SK-N-SH treated with all-trans-retinoic acid at 6 μM for 48 hours (cell line): Measurements from ENCODE around the gene ANXA5.

Experiments used
- ATAC-seq: fragments of 200-7000 bp; cut with Tn5 transposase; 3 replicates; pipeline ENCODE4 v1.9.1; 2020; ENCODE audit warnings: mild to moderate bottlenecking, moderate library complexity
- ARNTL ChIP-seq: fragments of 450-650 bp; formaldehyde crosslinking; IDR thresholded peaks from 2 replicates; pipeline ENCODE4 v1.5.0; 2020; ENCODE audit warnings: low read depth, mild to moderate bottlenecking, moderate library complexity, borderline replicate concordance
- BACH2 ChIP-seq: fragments of 250-450 bp; sonication (Bioruptor Pico); IDR thresholded peaks from 2 replicates; pipeline ENCODE4 v1.9.0; 2021; ENCODE audit warnings: mild to moderate bottlenecking, borderline replicate concordance
- ESRRG ChIP-seq: fragments of 250-450 bp; sonication (Bioruptor Pico); IDR thresholded peaks from 2 replicates; pipeline ENCODE4 v1.6.1; 2021; ENCODE audit warnings: mild to moderate bottlenecking
- GLIS3 ChIP-seq: fragments of 250-450 bp; sonication (Bioruptor Pico); IDR thresholded peaks from 2 replicates; pipeline ENCODE4 v1.5.0; 2020; ENCODE audit warnings: mild to moderate bottlenecking, moderate library complexity
- OSR1 ChIP-seq: fragments of 250-450 bp; sonication (Bioruptor Pico); IDR thresholded peaks from 2 replicates; pipeline ENCODE4 v1.8.0; 2022; ENCODE audit warnings: moderate library complexity, mild to moderate bottlenecking, inconsistent platforms
- RARB ChIP-seq: fragments of 250-450 bp; sonication (Bioruptor Pico); IDR thresholded peaks from 2 replicates; pipeline ENCODE4 v1.8.0; 2021; ENCODE audit warnings: mild to moderate bottlenecking, moderate library complexity
- SNAI2 ChIP-seq: fragments of 250-450 bp; sonication (Bioruptor Pico); IDR thresholded peaks from 2 replicates; pipeline ENCODE4 v1.5.0; 2020; ENCODE audit warnings: mild to moderate bottlenecking, moderate library complexity
- TCF4 ChIP-seq: fragments of 250-450 bp; sonication (Bioruptor Pico); IDR thresholded peaks from 2 replicates; pipeline ENCODE4 v1.8.0; 2021; ENCODE audit warnings: mild to moderate bottlenecking, moderate library complexity, borderline replicate concordance
- ZC3H10 ChIP-seq: fragments of 250-450 bp; sonication (Bioruptor Pico); IDR thresholded peaks from 2 replicates; pipeline ENCODE4 v1.5.1; 2021; ENCODE audit warnings: mild to moderate bottlenecking, moderate library complexity
- ZFP3 ChIP-seq: fragments of 250-450 bp; sonication (Bioruptor Pico); IDR thresholded peaks from 2 replicates; pipeline ENCODE4 v1.5.0; 2020; ENCODE audit warnings: mild to moderate bottlenecking, moderate library complexity
- ZFP30 ChIP-seq: fragments of 450-650 bp; formaldehyde crosslinking; IDR thresholded peaks from 2 replicates; pipeline ENCODE4 v1.5.0; 2022; ENCODE audit warnings: mild to moderate bottlenecking, moderate library complexity
- ZNF565 ChIP-seq: fragments of 450-650 bp; formaldehyde crosslinking; conservative IDR thresholded peaks from 2 replicates; pipeline ENCODE4 v1.5.0; 2020; ENCODE audit warnings: low read depth, mild to moderate bottlenecking, moderate library complexity
- ZNF70 ChIP-seq: fragments of 450-650 bp; formaldehyde crosslinking; IDR thresholded peaks from 2 replicates; pipeline ENCODE4 v1.5.0; 2020; ENCODE audit warnings: mild to moderate bottlenecking, moderate library complexity
- ZNF8 ChIP-seq: fragments of 450-650 bp; formaldehyde crosslinking; IDR thresholded peaks from 2 replicates; pipeline ENCODE4 v1.5.0; 2020; ENCODE audit warnings: mild to moderate bottlenecking, moderate library complexity
- TF ChIP-seq, protein P1 (sequence below): fragments of 250-450 bp; sonication (Bioruptor Pico); IDR thresholded peaks from 2 replicates; pipeline ENCODE4 v1.5.1; 2021; ENCODE audit warnings: mild to moderate bottlenecking, moderate library complexity
- TF ChIP-seq, protein P2 (sequence below): fragments of 250-450 bp; sonication (Bioruptor Pico); IDR thresholded peaks from 2 replicates; pipeline ENCODE4 v1.8.0; 2020; ENCODE audit warnings: mild to moderate bottlenecking, moderate library complexity, borderline replicate concordance
- TF ChIP-seq, protein P3 (sequence below): fragments of 250-450 bp; sonication (Bioruptor Pico); IDR thresholded peaks from 2 replicates; pipeline ENCODE4 v1.5.0; 2020; ENCODE audit warnings: mild to moderate bottlenecking, moderate library complexity
- TF ChIP-seq, protein P4 (sequence below): fragments of 250-450 bp; sonication (Bioruptor Pico); IDR thresholded peaks from 2 replicates; pipeline ENCODE4 v1.8.0; 2021; ENCODE audit warnings: low read depth, mild to moderate bottlenecking, moderate library complexity, borderline replicate concordance
- TF ChIP-seq, protein P5 (sequence below): fragments of 250-450 bp; sonication (Bioruptor Pico); IDR thresholded peaks from 2 replicates; pipeline ENCODE4 v1.5.1; 2020; ENCODE audit warnings: low read depth, mild to moderate bottlenecking, moderate library complexity

The ANXA5 gene

DNA sequence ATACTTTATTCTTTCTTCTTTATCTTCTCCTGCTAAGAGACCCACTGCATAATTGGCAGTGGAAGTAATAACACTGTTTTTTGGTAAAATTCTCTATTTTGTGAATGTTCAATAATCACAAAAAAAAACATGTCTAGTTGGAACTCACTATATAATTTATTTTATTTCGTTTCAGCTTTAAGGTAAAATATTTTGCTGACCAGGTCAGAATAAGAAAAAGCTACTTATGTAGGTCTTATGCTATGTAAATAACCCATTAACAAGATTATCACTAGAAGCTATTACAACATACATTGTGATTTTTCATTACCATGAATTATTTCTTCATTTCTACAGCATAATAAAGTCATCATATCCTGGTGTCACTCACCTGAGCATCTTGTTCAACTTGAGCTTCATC lies 19.3 kb downstream of the ANXA5 start:
- no peak for ATAC-seq
- TF ChIP-seq ZFP30 (CRISPR knock-in tag), result no peak
- TF ChIP-seq ESRRG, result no peak

DNA sequence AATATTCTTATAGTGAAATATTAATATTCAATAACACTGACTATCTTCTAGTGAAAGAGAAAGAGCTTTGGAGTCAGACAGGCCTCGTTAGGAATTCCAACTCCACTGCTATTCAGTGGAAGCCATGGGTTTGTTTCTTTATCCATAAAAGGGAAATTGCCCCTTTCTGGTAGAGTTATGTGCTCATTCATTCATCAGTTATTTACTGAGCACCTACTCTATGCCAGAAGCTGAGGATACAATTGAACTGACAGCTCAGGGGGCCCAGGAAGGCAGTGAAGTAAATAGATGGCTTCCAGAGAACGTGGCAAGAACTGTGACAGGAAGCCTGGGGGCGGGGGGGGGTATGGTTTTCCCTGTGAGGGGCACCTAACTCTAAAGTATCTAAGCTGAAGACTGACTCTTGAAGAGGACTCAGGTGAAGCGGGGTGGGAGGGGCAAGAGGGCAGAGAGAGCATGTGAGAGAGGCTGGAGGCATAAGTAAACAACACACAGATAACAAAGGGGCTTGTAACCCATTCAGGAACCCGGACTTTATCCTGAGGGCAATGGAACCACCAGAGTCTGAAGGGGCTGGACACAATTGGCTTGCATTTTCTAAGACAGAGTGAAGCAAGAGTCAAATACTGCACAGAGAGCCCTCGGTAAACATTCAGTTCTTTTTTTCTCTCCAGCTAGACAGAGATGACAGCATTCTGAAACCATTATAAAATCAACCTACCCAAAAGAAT lies 20.3 kb downstream of the ANXA5 start:
- no peak; the same call in 2 of the 3 replicates for ATAC-seq
- TF ChIP-seq, protein P1, sequence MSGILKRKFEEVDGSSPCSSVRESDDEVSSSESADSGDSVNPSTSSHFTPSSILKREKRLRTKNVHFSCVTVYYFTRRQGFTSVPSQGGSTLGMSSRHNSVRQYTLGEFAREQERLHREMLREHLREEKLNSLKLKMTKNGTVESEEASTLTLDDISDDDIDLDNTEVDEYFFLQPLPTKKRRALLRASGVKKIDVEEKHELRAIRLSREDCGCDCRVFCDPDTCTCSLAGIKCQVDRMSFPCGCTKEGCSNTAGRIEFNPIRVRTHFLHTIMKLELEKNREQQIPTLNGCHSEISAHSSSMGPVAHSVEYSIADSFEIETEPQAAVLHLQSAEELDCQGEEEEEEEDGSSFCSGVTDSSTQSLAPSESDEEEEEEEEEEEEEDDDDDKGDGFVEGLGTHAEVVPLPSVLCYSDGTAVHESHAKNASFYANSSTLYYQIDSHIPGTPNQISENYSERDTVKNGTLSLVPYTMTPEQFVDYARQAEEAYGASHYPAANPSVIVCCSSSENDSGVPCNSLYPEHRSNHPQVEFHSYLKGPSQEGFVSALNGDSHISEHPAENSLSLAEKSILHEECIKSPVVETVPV, result no peak
- no peak for TF ChIP-seq GLIS3 (CRISPR knock-in tag)
- TF ChIP-seq ESRRG, result no peak
- no peak for TF ChIP-seq ZNF8 (CRISPR knock-in tag)
- TF ChIP-seq, protein P2, sequence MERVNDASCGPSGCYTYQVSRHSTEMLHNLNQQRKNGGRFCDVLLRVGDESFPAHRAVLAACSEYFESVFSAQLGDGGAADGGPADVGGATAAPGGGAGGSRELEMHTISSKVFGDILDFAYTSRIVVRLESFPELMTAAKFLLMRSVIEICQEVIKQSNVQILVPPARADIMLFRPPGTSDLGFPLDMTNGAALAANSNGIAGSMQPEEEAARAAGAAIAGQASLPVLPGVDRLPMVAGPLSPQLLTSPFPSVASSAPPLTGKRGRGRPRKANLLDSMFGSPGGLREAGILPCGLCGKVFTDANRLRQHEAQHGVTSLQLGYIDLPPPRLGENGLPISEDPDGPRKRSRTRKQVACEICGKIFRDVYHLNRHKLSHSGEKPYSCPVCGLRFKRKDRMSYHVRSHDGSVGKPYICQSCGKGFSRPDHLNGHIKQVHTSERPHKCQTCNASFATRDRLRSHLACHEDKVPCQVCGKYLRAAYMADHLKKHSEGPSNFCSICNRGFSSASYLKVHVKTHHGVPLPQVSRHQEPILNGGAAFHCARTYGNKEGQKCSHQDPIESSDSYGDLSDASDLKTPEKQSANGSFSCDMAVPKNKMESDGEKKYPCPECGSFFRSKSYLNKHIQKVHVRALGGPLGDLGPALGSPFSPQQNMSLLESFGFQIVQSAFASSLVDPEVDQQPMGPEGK (CRISPR knock-in tag), result no peak

DNA sequence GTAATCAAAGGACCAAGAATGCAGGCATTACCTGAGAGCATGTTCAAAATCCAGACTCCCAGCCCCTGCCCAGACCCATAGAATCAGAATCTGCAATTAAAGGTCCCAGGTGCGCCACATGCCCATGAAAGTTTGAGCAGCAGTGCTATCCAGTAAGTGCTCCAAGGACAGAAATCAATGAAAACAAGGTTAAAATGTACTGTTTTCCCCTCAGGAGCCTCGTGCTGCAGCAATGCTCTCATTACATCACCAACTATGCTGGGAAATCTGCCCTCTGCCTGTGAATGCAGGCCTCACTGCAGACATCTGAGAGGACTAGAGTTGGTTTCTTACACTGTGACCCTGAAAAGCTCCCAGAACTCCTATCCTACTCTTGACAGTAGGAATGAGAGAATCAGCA lies 21.1 kb downstream of the ANXA5 start:
- no peak for TF ChIP-seq ZC3H10
- no peak for TF ChIP-seq SNAI2 (CRISPR knock-in tag)
- TF ChIP-seq, protein P3, sequence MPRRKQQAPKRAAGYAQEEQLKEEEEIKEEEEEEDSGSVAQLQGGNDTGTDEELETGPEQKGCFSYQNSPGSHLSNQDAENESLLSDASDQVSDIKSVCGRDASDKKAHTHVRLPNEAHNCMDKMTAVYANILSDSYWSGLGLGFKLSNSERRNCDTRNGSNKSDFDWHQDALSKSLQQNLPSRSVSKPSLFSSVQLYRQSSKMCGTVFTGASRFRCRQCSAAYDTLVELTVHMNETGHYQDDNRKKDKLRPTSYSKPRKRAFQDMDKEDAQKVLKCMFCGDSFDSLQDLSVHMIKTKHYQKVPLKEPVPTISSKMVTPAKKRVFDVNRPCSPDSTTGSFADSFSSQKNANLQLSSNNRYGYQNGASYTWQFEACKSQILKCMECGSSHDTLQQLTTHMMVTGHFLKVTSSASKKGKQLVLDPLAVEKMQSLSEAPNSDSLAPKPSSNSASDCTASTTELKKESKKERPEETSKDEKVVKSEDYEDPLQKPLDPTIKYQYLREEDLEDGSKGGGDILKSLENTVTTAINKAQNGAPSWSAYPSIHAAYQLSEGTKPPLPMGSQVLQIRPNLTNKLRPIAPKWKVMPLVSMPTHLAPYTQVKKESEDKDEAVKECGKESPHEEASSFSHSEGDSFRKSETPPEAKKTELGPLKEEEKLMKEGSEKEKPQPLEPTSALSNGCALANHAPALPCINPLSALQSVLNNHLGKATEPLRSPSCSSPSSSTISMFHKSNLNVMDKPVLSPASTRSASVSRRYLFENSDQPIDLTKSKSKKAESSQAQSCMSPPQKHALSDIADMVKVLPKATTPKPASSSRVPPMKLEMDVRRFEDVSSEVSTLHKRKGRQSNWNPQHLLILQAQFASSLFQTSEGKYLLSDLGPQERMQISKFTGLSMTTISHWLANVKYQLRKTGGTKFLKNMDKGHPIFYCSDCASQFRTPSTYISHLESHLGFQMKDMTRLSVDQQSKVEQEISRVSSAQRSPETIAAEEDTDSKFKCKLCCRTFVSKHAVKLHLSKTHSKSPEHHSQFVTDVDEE, result no peak
- TF ChIP-seq TCF4, result no peak
- no peak for TF ChIP-seq BACH2 (CRISPR knock-in tag)
- TF ChIP-seq ZFP3 (CRISPR knock-in tag), result no peak
- no peak for TF ChIP-seq ZNF565 (CRISPR knock-in tag)
- TF ChIP-seq OSR1 (CRISPR knock-in tag), result no peak
- no peak for TF ChIP-seq ZNF70 (CRISPR knock-in tag)
- TF ChIP-seq ARNTL (CRISPR knock-in tag), result no peak
- TF ChIP-seq ESRRG, result no peak
- ATAC-seq, result peak; percentile 70

DNA sequence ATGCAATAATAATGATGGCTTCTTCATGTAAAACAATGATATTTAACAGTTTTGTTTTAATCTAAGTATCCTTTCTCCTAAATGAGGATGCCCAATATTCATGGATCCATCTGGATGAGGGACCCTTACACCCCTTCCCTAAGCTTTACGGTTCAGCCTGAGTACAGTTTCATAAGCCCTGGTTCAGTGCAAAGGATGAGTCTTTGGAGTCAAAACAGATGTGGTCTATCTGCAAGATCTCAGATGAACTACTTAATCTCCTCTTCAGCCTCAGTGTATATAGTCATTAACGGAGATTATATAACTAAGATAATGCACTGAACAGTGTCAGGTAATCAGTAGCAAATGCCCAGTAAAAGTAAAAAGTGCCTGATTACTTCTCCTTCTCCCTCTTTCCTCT lies 22.1 kb downstream of the ANXA5 start:
- no peak for ATAC-seq
- TF ChIP-seq, protein P4, sequence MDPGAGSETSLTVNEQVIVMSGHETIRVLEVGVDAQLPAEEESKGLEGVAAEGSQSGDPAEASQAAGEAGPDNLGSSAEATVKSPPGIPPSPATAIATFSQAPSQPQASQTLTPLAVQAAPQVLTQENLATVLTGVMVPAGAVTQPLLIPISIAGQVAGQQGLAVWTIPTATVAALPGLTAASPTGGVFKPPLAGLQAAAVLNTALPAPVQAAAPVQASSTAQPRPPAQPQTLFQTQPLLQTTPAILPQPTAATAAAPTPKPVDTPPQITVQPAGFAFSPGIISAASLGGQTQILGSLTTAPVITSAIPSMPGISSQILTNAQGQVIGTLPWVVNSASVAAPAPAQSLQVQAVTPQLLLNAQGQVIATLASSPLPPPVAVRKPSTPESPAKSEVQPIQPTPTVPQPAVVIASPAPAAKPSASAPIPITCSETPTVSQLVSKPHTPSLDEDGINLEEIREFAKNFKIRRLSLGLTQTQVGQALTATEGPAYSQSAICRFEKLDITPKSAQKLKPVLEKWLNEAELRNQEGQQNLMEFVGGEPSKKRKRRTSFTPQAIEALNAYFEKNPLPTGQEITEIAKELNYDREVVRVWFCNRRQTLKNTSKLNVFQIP (CRISPR knock-in tag), result no peak
- TF ChIP-seq, protein P3, result no peak
- TF ChIP-seq, protein P2 (CRISPR knock-in tag), result no peak
- TF ChIP-seq TCF4, result no peak
- no peak for TF ChIP-seq ZC3H10
- no peak for TF ChIP-seq RARB
- no peak for TF ChIP-seq ZFP30 (CRISPR knock-in tag)
- TF ChIP-seq ZNF8 (CRISPR knock-in tag), result no peak
- TF ChIP-seq SNAI2 (CRISPR knock-in tag), result no peak
- TF ChIP-seq BACH2 (CRISPR knock-in tag), result no peak
- TF ChIP-seq, protein P5, sequence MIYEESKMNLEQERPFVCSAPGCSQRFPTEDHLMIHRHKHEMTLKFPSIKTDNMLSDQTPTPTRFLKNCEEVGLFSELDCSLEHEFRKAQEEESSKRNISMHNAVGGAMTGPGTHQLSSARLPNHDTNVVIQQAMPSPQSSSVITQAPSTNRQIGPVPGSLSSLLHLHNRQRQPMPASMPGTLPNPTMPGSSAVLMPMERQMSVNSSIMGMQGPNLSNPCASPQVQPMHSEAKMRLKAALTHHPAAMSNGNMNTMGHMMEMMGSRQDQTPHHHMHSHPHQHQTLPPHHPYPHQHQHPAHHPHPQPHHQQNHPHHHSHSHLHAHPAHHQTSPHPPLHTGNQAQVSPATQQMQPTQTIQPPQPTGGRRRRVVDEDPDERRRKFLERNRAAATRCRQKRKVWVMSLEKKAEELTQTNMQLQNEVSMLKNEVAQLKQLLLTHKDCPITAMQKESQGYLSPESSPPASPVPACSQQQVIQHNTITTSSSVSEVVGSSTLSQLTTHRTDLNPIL (CRISPR knock-in tag), result no peak
- TF ChIP-seq, protein P1, result no peak
- TF ChIP-seq ESRRG, result no peak
- no peak for TF ChIP-seq OSR1 (CRISPR knock-in tag)
